CD4-positive, alpha-beta T cell (primary cell): ENCODE results near the gene SFMBT2. TPM values are rescaled to one million over a fixed set of nuclear protein-coding genes. Genes with fewer than 3 reads are reported as not detected.
A peak's percentile ranks its signal among the peaks of the same experiment; 100 is the strongest.

Source experiments
- ATAC-seq: fragments of 200-7000 bp; cut with Tn5 transposase; one replicate; pipeline ENCODE4 v1.10.0; 2022; ENCODE audit warnings: mild to moderate bottlenecking; ENCODE audit not compliant: poor library complexity
- CTCF ChIA-PET: fragments of 350-600 bp; sonication (Branson Sonifier 250); formaldehyde crosslinking; loops from one replicate; lab custom pipeline; 2021; ENCODE audit warnings: antibody characterized with exemption, inconsistent platforms; lab: Charles Lee
- POLR2A ChIA-PET: fragments of 350-600 bp; sonication (Branson Sonifier 250); formaldehyde crosslinking; loops from one replicate; lab custom pipeline; 2021; ENCODE audit warnings: antibody characterized with exemption, inconsistent platforms; lab: Charles Lee
- DNase-seq, 14 experiments: peaks; one replicate each; pipeline ENCODE4 v3.0.0-alpha.2; 2013 to 2020; ENCODE audit warnings: mixed read lengths in 2 of 14
- H3K27ac ChIP-seq, 2 donors: one replicate each; pipeline versions ENCODE4 v1.5.1 to v1.7.0; 2013; ENCODE audit warnings: low read length in 2 of 2, low read depth in 1 of 2, mild to moderate bottlenecking in 1 of 2
- H3K27me3 ChIP-seq, 2 experiments: 1 replicate in 1 of 2; 2 replicates in 1 of 2; pipeline versions ENCODE4 v1.6.1 to v1.7.0; 2013; ENCODE audit warnings: low read length in 2 of 2, control low read depth in 1 of 2, mild to moderate bottlenecking in 1 of 2, moderate library complexity in 1 of 2; ENCODE audit not compliant: insufficient read depth in 2 of 2, control insufficient read depth in 1 of 2
- H3K36me3 ChIP-seq: one replicate; pipeline ENCODE4 v1.6.1; 2013; ENCODE audit warnings: low read length, control low read depth; ENCODE audit not compliant: insufficient read depth
- H3K4me1 ChIP-seq: one replicate; pipeline ENCODE4 v1.6.1; 2013; ENCODE audit warnings: low read length, control low read depth; ENCODE audit not compliant: insufficient read depth
- H3K4me3 ChIP-seq: one replicate; pipeline ENCODE4 v1.5.1; 2013; ENCODE audit warnings: mild to moderate bottlenecking, low read length, moderate library complexity
- H3K9me3 ChIP-seq, 2 experiments: 1 replicate in 1 of 2; 2 replicates in 1 of 2; pipeline versions ENCODE4 v1.6.1 to v1.7.0; 2013; ENCODE audit warnings: low read length in 2 of 2, mild to moderate bottlenecking in 2 of 2, control low read depth in 1 of 2, moderate library complexity in 1 of 2; ENCODE audit not compliant: control insufficient read depth in 1 of 2, insufficient read depth in 1 of 2
- H3K27ac Mint-ChIP-seq: one replicate; pipeline ENCODE4 v1.8.0; 2020; ENCODE audit warnings: mixed read lengths
- H3K27me3 Mint-ChIP-seq: one replicate; pipeline ENCODE4 v1.8.0; 2021; ENCODE audit warnings: mixed read lengths
- H3K36me3 Mint-ChIP-seq: one replicate; pipeline ENCODE4 v1.8.0; 2021; ENCODE audit warnings: low read depth, mixed read lengths
- H3K4me1 Mint-ChIP-seq: one replicate; pipeline ENCODE4 v1.8.0; 2021; ENCODE audit warnings: low read depth, mixed read lengths
- H3K4me3 Mint-ChIP-seq: one replicate; pipeline ENCODE4 v1.8.0; 2020; ENCODE audit warnings: mild to moderate bottlenecking, mixed read lengths
- H3K9me3 Mint-ChIP-seq: one replicate; pipeline ENCODE4 v1.8.0; 2020; ENCODE audit warnings: mixed read lengths
- CTCF ChIP-seq: fragments of 200-600 bp; IDR thresholded peaks from one replicate; pipeline ENCODE4 v1.8.0; 2022; ENCODE audit warnings: antibody characterized with exemption, mild to moderate bottlenecking
- intact Hi-C, 2 experiments: fragments of 100-400 bp; cut with DNase I in 1 of 2; cut with micrococcal nuclease in 1 of 2; formaldehyde crosslinking; loops; one replicate each; pipeline versions ENCODE4 v1.15.1 to v1.9.0; 2023 to 2025; cut with DNase I, micrococcal nuclease
- total RNA-seq, 174 experiments: library from RNA in 2 of 174; stranded (reverse) in 2 of 174; gene quantifications; one replicate each; pipeline ENCODE4 v1.2.3 and lab custom pipeline; 2021 to 2026

The SFMBT2 gene
- total RNA-seq, 2 experiments from 2014 or later = 41.0 to 42.0 TPM

GRCh38 chr10:7210516-7210915 is 200.3 kb downstream of the SFMBT2 start:
- Mint-ChIP-seq H3K9me3 (no peaks in the 10 kb centered on the region), H3K27ac (no peak overlapping the region), H3K36me3 (peaks cover 92% of the 10 kb centered on the region), H3K4me1 (peaks cover 9% of the 10 kb centered on the region), H3K4me3 (no peak overlapping the region), H3K27me3 (no peaks in the 10 kb centered on the region)
- ATAC-seq (no peak), DNase-seq (no peak)
- no peak for TF ChIP-seq CTCF
- Histone ChIP-seq H3K4me3 (no peak overlapping the region), H3K27ac (no peak overlapping the region), H3K36me3 (peaks cover 33% of the 10 kb centered on the region), H3K9me3 (peaks cover 0 to 6% of the 10 kb centered on the region in 2 experiments), H3K4me1 (no peaks in the 10 kb centered on the region), H3K27me3 (no peaks in the 10 kb centered on the region)
- intact Hi-C loops = no loop called here
- ChIA-PET CTCF (no interaction called here), POLR2A (no interaction called here)

DNA sequence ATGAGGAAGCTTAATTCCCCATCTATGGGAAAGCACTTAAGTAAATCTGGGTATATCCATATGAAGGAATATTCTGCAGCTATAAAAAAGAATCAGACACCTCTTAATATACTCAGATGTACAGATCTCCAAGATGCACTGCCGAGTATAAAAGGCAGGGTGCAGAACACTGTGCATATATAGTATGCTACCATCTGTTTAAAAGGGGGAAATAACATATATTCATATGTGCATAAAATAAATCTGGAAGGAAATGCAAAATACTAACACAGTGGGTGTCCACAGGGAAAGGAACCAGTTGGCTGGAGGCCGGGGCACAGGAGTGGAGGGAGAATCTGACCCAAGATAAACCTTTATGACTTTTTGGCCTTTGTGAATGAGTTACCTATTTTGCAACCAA is 201.4 kb downstream of the SFMBT2 start:
- Histone ChIP-seq H3K9me3 (peaks cover 0 to 6% of the 10 kb centered on the region in 2 experiments), H3K4me3 (no peak overlapping the region), H3K27me3 (no peaks in the 10 kb centered on the region), H3K36me3 (peaks cover 34% of the 10 kb centered on the region), H3K27ac (no peak overlapping the region), H3K4me1 (no peaks in the 10 kb centered on the region)
- Mint-ChIP-seq H3K27me3 (no peaks in the 10 kb centered on the region), H3K27ac (no peak overlapping the region), H3K4me3 (no peak overlapping the region), H3K36me3 (peaks cover 90% of the 10 kb centered on the region), H3K4me1 (peaks cover 9% of the 10 kb centered on the region), H3K9me3 (no peaks in the 10 kb centered on the region)
- intact Hi-C loops = no loop called here
- ATAC-seq (no peak), DNase-seq (no peak)
- POLR2A ChIA-PET = no interaction called here
- CTCF ChIA-PET = no interaction called here
- no peak for TF ChIP-seq CTCF

- H3K27ac ChIP-seq = no peak overlapping the region
- Mint-ChIP-seq H3K27me3 (no peaks in the 10 kb centered on the region), H3K36me3 (peaks cover 89% of the 10 kb centered on the region), H3K4me3 (no peak overlapping the region), H3K4me1 (peaks cover 9% of the 10 kb centered on the region), H3K9me3 (no peaks in the 10 kb centered on the region), H3K27ac (no peak overlapping the region)
- DNase-seq (peak in 2 of 14 experiments; percentile 38 to 50), ATAC-seq (no peak)
- intact Hi-C loops = no loop called here
- no peaks in the 10 kb centered on the region for H3K27me3 ChIP-seq
- POLR2A ChIA-PET = no interaction called here
- no peaks in the 10 kb centered on the region for H3K9me3 ChIP-seq
- no peak overlapping the region for H3K4me3 ChIP-seq
- H3K4me1 ChIP-seq = no peaks in the 10 kb centered on the region
- no peak for TF ChIP-seq CTCF
- peaks cover 31% of the 10 kb centered on the region for H3K36me3 ChIP-seq
- CTCF ChIA-PET = no interaction called here
Observed at GRCh38 chr10:7206412-7207100, 204.3 kb downstream of the SFMBT2 start.
